HepG2 (cell line): Measurements from ENCODE around the gene P4HB. TPM values are rescaled to one million over a fixed set of nuclear protein-coding genes. Genes with fewer than 3 reads are reported as not detected.

Source experiments
- BORCS8-MEF2B ChIP-seq: sonication (generic); formaldehyde crosslinking; IDR thresholded peaks from 2 replicates; pipeline ENCODE4 v1.8.0; 2022; ENCODE audit warnings: mild to moderate bottlenecking, missing genetic modification reagents
- DNMT1 ChIP-seq: sonication (generic); formaldehyde crosslinking; IDR thresholded peaks from 2 replicates; pipeline ENCODE4 v1.5.1; 2020; ENCODE audit warnings: mild to moderate bottlenecking, missing genetic modification reagents
- EHMT2 ChIP-seq: fragments of 200-600 bp; sonication (generic); IDR thresholded peaks from 2 replicates; pipeline ENCODE4 v1.7.0; 2017; ENCODE audit warnings: antibody characterized with exemption, low read depth, low read length, borderline replicate concordance
- ELF3 ChIP-seq: IDR thresholded peaks from 2 replicates; pipeline ENCODE4 v1.6.1; 2016; ENCODE audit warnings: missing genetic modification reagents, missing compliant biosample characterization
- GATAD2A ChIP-seq: IDR thresholded peaks from 2 replicates; pipeline ENCODE4 v1.6.1; 2016
- GTF3A ChIP-seq: sonication (generic); formaldehyde crosslinking; conservative IDR thresholded peaks from 2 replicates; pipeline ENCODE4 v1.4.0; 2020; ENCODE audit warnings: mild to moderate bottlenecking, missing genetic modification reagents
- HMGXB3 ChIP-seq: sonication (generic); formaldehyde crosslinking; IDR thresholded peaks from 2 replicates; pipeline ENCODE4 v1.4.0; 2020; ENCODE audit warnings: missing genetic modification reagents, borderline replicate concordance
- ISX ChIP-seq: sonication (generic); formaldehyde crosslinking; conservative IDR thresholded peaks from 2 replicates; pipeline ENCODE4 v1.5.0; 2020; ENCODE audit warnings: missing genetic modification reagents
- KDM1A ChIP-seq: IDR thresholded peaks from 2 replicates; pipeline ENCODE4 v1.6.1; 2016; ENCODE audit warnings: missing compliant biosample characterization
- KLF11 ChIP-seq: IDR thresholded peaks from 2 replicates; pipeline ENCODE4 v1.6.1; 2016; ENCODE audit warnings: missing compliant biosample characterization
- KLF16 ChIP-seq, 2 experiments: sonication (generic) in 1 of 2; formaldehyde crosslinking in 1 of 2; IDR thresholded peaks; 2 replicates each; pipeline versions ENCODE4 v1.6.1 to v1.8.0; 2016 to 2023; ENCODE audit warnings: missing genetic modification reagents in 2 of 2, missing compliant biosample characterization in 1 of 2
- NFYC ChIP-seq: IDR thresholded peaks from 2 replicates; pipeline ENCODE4 v1.6.1; 2016; ENCODE audit warnings: missing genetic modification reagents, missing compliant biosample characterization
- NR1H2 ChIP-seq: sonication (generic); formaldehyde crosslinking; IDR thresholded peaks from 2 replicates; pipeline ENCODE4 v1.8.1; 2022; ENCODE audit warnings: low read depth, missing genetic modification reagents, borderline replicate concordance
- POLR2A ChIP-seq, 2 experiments: IDR thresholded peaks; 2 replicates each; pipeline ENCODE4 v1.6.1; 2011; ENCODE audit warnings: low read depth in 2 of 2, low read length in 2 of 2, mild to moderate bottlenecking in 1 of 2, moderate library complexity in 1 of 2; ENCODE audit not compliant: insufficient read depth in 1 of 2
- SAP130 ChIP-seq: IDR thresholded peaks from 2 replicates; pipeline ENCODE4 v1.6.1; 2016; ENCODE audit warnings: low read depth
- SKI ChIP-seq: fragments of 450-650 bp; IDR thresholded peaks from one replicate; pipeline ENCODE4 v1.6.1; 2018; ENCODE audit warnings: mild to moderate bottlenecking; ENCODE audit not compliant: partially characterized antibody
- SMARCC2 ChIP-seq: fragments of 450-650 bp; IDR thresholded peaks from 2 replicates; pipeline ENCODE4 v1.6.1; 2017; ENCODE audit warnings: antibody characterized with exemption, mild to moderate bottlenecking
- SP5 ChIP-seq: IDR thresholded peaks from 2 replicates; pipeline ENCODE4 v1.6.1; 2016; ENCODE audit warnings: low read depth, borderline replicate concordance
- TAF15 ChIP-seq: fragments of 200-400 bp; formaldehyde crosslinking; IDR thresholded peaks from one replicate; pipeline ENCODE4 v1.6.1; 2018; ENCODE audit warnings: mild to moderate bottlenecking, low read depth, low read length; ENCODE audit not compliant: poor library complexity, severe bottlenecking
- USF2 ChIP-seq, 2 experiments: sonication (generic) in 1 of 2; formaldehyde crosslinking in 1 of 2; IDR thresholded peaks; 2 replicates each; pipeline versions ENCODE4 v1.5.1 to v1.6.1; 2011 to 2020; ENCODE audit warnings: borderline replicate concordance in 1 of 2, low read depth in 1 of 2, low read length in 1 of 2, mild to moderate bottlenecking in 1 of 2, missing genetic modification reagents in 1 of 2, moderate library complexity in 1 of 2
- ZNF333 ChIP-seq: sonication (generic); formaldehyde crosslinking; IDR thresholded peaks from 2 replicates; pipeline ENCODE4 v1.4.0; 2020; ENCODE audit warnings: mild to moderate bottlenecking, missing genetic modification reagents, borderline replicate concordance
- ZNF383 ChIP-seq: sonication (generic); formaldehyde crosslinking; IDR thresholded peaks from 2 replicates; pipeline ENCODE4 v1.4.0; 2020; ENCODE audit warnings: missing genetic modification reagents, mild to moderate bottlenecking, borderline replicate concordance
- ZNF720 ChIP-seq: sonication (generic); formaldehyde crosslinking; IDR thresholded peaks from 2 replicates; pipeline ENCODE4 v1.4.0; 2020; ENCODE audit warnings: missing genetic modification reagents
- ZNF746 ChIP-seq: sonication (generic); formaldehyde crosslinking; IDR thresholded peaks from 2 replicates; pipeline ENCODE4 v1.8.0; 2022; ENCODE audit warnings: mild to moderate bottlenecking, missing genetic modification reagents
- ZNF850 ChIP-seq: sonication (generic); formaldehyde crosslinking; conservative IDR thresholded peaks from 2 replicates; pipeline ENCODE4 v1.9.0; 2021; ENCODE audit warnings: mild to moderate bottlenecking, missing genetic modification reagents
- polyA plus RNA-seq, 8 experiments: library from polyadenylated mRNA; depleted of rRNA in 3 of 8; stranded (reverse) in 7 of 8; unstranded in 1 of 8; fragments of >200 nt; fragmentation: Illumina TruSeq in 4 of 8; extraction: Trizol in 4 of 8; gene quantifications; 2 replicates each; pipeline versions ENCODE4 v1.2.1 to v1.2.3, GENCODE V29; 2011 to 2016; ENCODE audit warnings: low read depth in 4 of 8, missing spikeins in 1 of 8, mixed read lengths in 1 of 8; ENCODE audit not compliant: insufficient read depth in 1 of 8
- total RNA-seq, 5 experiments: library from RNA; depleted of rRNA; stranded (reverse); fragments of >200 nt; fragmentation: Illumina TruSeq; extraction: Trizol; gene quantifications; 2 replicates each; pipeline ENCODE4 v1.2.3, GENCODE V29; 2016; ENCODE audit warnings: low read depth in 1 of 5

P4HB gene
- total and polyA plus RNA-seq, 2 of the 13 experiments (the other 11 are each of a cell fraction or from before 2014, with no cell fraction given), result 185 to 782 TPM

GRCh38 chr17:81860756-81861568, 627 bp upstream of the P4HB start (continued):
- TF ChIP-seq GTF3A (CRISPR knock-in tag) (no peak), USF2 (IDR thresholded peaks at IDR 0.05; ENCODE audit: low read depth, low read length) (no peak), USF2 (CRISPR knock-in tag; IDR thresholded peaks at IDR 0.05; ENCODE audit: borderline replicate concordance) (peak; percentile 39; the same call in 1 of the 2 replicates), ZNF720 (no peak), TAF15 (peak; percentile 69), BORCS8-MEF2B (CRISPR knock-in tag) (peak; percentile 6; the same call in 1 of the 2 replicates), SKI (peak; percentile 54), SP5 (peak; percentile 91), ZNF383 (CRISPR knock-in tag) (no peak), NR1H2 (CRISPR knock-in tag) (no peak), KLF11 (CRISPR knock-in tag) (peak; percentile 97), KDM1A (CRISPR knock-in tag) (no peak), NFYC (CRISPR knock-in tag) (peak; percentile 95), SMARCC2 (no peak), ZNF333 (CRISPR knock-in tag) (peak; percentile 92; the same call in 1 of the 2 replicates), KLF16 (CRISPR knock-in tag; IDR thresholded peaks at IDR 0.05) (peak; percentile 91 to 97; a peak in 3 of 4 replicates), POLR2A (IDR thresholded peaks at IDR 0.05; ENCODE audit: insufficient read depth in 1 of 2, low read depth in 2 of 2, low read length in 2 of 2) (peak in 1 of 2 experiments; percentile 94; a peak in 2 of 4 replicates), HMGXB3 (CRISPR knock-in tag) (peak; percentile 97), GATAD2A (peak; percentile 67), ZNF850 (CRISPR knock-in tag) (0 out of 2 replicates have a peak, but pooled peaks have one; percentile 45), SAP130 (CRISPR knock-in tag) (peak; percentile 97), ISX (CRISPR knock-in tag) (no peak), ZNF746 (no peak; the same call in 1 of the 2 replicates), DNMT1 (0 out of 2 replicates have a peak, but pooled peaks have one; percentile 31), EHMT2 (no peak), ELF3 (CRISPR knock-in tag) (peak; percentile 76; the same call in 1 of the 2 replicates)
